ENCODE results near the gene ALG1L2. TPM values are rescaled to one million over a fixed set of nuclear protein-coding genes. Genes with fewer than 3 reads are reported as not detected.
A peak's percentile ranks its signal among the peaks of the same experiment; 100 is the strongest.
"Not testable (repeated sequence)": the region's sequence is repeated elsewhere in the genome, so short reads cannot be mapped to it uniquely, and the experiment has no call there.

Gene ALG1L2
- polyA plus RNA-seq, 4 donors: 1.2 to 2.9 (median 1.5) TPM

- no peak for DNase-seq (ENCODE audit: low read depth in 4 of 4, low spot score in 3 of 4)
These were observed 12.2 kb downstream of the ALG1L2 start for GRCh38 chr3:130093741-130094391.

GRCh38 chr3:130094491-130094941 is 12.9 kb downstream of the ALG1L2 start:
- DNase-seq (ENCODE audit: low read depth in 4 of 4, low spot score in 3 of 4): not testable (repeated sequence)

GRCh38 chr3:130095858-130096257 is 14.2 kb downstream of the ALG1L2 start:
- DNase-seq (ENCODE audit: low read depth in 4 of 4, low spot score in 3 of 4): not testable (repeated sequence)

GRCh38 chr3:130097096-130097495 is 15.5 kb downstream of the ALG1L2 start:
- DNase-seq (ENCODE audit: low read depth in 4 of 4, low spot score in 3 of 4): not testable (repeated sequence)

GRCh38 chr3:130097690-130098638 is 16.3 kb downstream of the ALG1L2 start:
- DNase-seq (ENCODE audit: low read depth in 4 of 4, low spot score in 3 of 4): not testable (repeated sequence)

GRCh38 chr3:130098639-130099385 is 17.2 kb downstream of the ALG1L2 start:
- DNase-seq (ENCODE audit: low read depth in 4 of 4, low spot score in 3 of 4): not testable (repeated sequence)

- DNase-seq (ENCODE audit: low read depth in 4 of 4, low spot score in 3 of 4): not testable (repeated sequence)
These were observed 20.9 kb downstream of the ALG1L2 start for GRCh38 chr3:130102545-130102944.

- DNase-seq (ENCODE audit: low read depth in 4 of 4, low spot score in 3 of 4): not testable (repeated sequence)
These were observed 22.6 kb downstream of the ALG1L2 start for GRCh38 chr3:130104191-130104590.

GRCh38 chr3:130107333-130107995 is 25.8 kb downstream of the ALG1L2 start:
- not testable (repeated sequence) for DNase-seq (ENCODE audit: low read depth in 4 of 4, low spot score in 3 of 4)

GRCh38 chr3:130108836-130109585 is 27.4 kb downstream of the ALG1L2 start:
- not testable (repeated sequence) for DNase-seq (ENCODE audit: low read depth in 4 of 4, low spot score in 3 of 4)

GRCh38 chr3:130110386-130111169 is 28.9 kb downstream of the ALG1L2 start:
- DNase-seq (ENCODE audit: low read depth in 4 of 4, low spot score in 3 of 4): not testable (repeated sequence)

- peak; percentile 90 to 94 (median 93) for DNase-seq (ENCODE audit: low read depth in 4 of 4, low spot score in 3 of 4)
These were observed 29.7 kb downstream of the ALG1L2 start for GRCh38 chr3:130111185-130111864.

- peak; percentile 64 to 83 (median 82) for DNase-seq (ENCODE audit: low read depth in 4 of 4, low spot score in 3 of 4)
These were observed 30.5 kb downstream of the ALG1L2 start for GRCh38 chr3:130111865-130112747.

GRCh38 chr3:130112748-130113073 is 31.1 kb downstream of the ALG1L2 start:
- DNase-seq (ENCODE audit: low read depth in 4 of 4, low spot score in 3 of 4): not testable (repeated sequence)

- DNase-seq (ENCODE audit: low read depth in 4 of 4, low spot score in 3 of 4): not testable (repeated sequence)
These were observed 33.8 kb downstream of the ALG1L2 start for GRCh38 chr3:130115400-130115799.

GRCh38 chr3:130117933-130118332 is 36.3 kb downstream of the ALG1L2 start:
- DNase-seq (ENCODE audit: low read depth in 4 of 4, low spot score in 3 of 4): no peak

- DNase-seq (ENCODE audit: low read depth in 4 of 4, low spot score in 3 of 4): not testable (repeated sequence)
These were observed 38.2 kb downstream of the ALG1L2 start for GRCh38 chr3:130119824-130120223.
